ENCODE data around the gene CDH6. TPM values are rescaled to one million over a fixed set of nuclear protein-coding genes. Genes with fewer than 3 reads are reported as not detected.

Gene CDH6
- total and polyA plus RNA-seq, 2 donors (not counting 3 experiments of a cell fraction or from before 2014, with no cell fraction given), result 0.06 TPM; not detected in 1

DNA sequence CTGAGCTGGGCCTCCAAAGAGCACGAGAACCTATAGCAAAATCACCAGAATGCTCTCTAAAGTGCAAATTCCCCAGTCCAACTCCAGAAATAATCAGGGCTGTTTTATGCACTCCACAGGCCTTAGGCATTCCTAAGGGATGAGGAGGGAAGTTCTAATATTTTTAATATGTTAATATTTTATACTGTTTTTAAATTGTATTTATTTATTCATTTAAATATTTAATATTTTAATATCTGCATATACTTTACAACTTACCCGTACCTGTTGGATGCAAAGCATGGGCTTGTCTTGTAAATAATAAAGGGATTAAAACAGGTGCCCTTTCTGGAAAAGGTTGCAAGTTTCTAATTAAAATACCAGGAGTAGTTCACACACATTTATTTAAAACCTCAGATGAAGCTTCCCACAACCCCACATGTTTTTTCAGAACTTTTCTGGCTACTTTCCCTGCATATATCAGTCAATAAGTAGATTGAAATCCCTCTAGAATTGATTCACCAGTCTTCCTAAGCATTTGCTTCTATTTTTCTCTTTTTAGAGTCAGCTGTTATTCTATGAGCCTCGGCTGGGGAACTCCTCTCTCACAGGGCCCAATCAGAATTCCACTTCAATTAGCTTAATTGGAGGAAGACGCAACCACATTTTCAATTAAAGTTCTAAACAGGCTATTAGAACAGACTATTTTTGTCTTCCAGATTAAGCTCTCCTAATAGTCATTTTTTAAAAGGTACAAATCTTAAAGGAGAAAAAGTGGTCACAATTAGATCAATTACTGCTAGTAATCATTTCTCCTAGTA, 140.8 kb downstream of the CDH6 start:
- no peak for DNase-seq (ENCODE audit: low read depth, low spot score)
- Histone ChIP-seq H3K4me3 (replicated peaks in 1 of 3; ENCODE audit: insufficient read depth in 1 of 3, low read depth in 1 of 3, low read length in 3 of 3) (no peak overlapping the region), H2AFZ (ENCODE audit: low read depth, low read length) (no peak overlapping the region), H3K79me2 (ENCODE audit: control insufficient read depth, insufficient read depth, low read length) (no peaks in the 10 kb centered on the region), H3K9ac (replicated peaks; ENCODE audit: extremely low read depth, insufficient read depth, low read length) (no peak overlapping the region), H3K4me1 (ENCODE audit: control insufficient read depth, extremely low read depth, insufficient read depth, low read length) (no peaks in the 10 kb centered on the region), H3K4me2 (ENCODE audit: insufficient read depth, low read length) (no peak overlapping the region), H3K9me1 (replicated peaks; ENCODE audit: control insufficient read depth, extremely low read depth, insufficient read depth, low read length) (no peaks in the 10 kb centered on the region), H3K9me3 (replicated peaks; ENCODE audit: control insufficient read depth, insufficient read depth, low read length) (no peaks in the 10 kb centered on the region), H3K27ac (ENCODE audit: insufficient read depth, low read depth, low read length) (no peak overlapping the region), H4K20me1 (replicated peaks; ENCODE audit: control insufficient read depth, extremely low read depth, insufficient read depth, low read length) (no peaks in the 10 kb centered on the region), H3K36me3 (ENCODE audit: control insufficient read depth in 2 of 2, extremely low read depth in 1 of 2, insufficient read depth in 2 of 2, low read length in 2 of 2) (no peaks in the 10 kb centered on the region), H3K27me3 (ENCODE audit: control insufficient read depth in 2 of 2, insufficient read depth in 2 of 2, low read length in 2 of 2) (no peaks in the 10 kb centered on the region)
- dilution Hi-C loops (cut with MboI; ENCODE audit: extremely low pct_ligation_motif_present, low sequenced_read_pairs) (no loop called here), intact Hi-C loops (cut with micrococcal nuclease) (no loop called here)
- ChIA-PET POLR2A (no interaction called here), CTCF (no interaction called here)
- TF ChIP-seq, protein P1, sequence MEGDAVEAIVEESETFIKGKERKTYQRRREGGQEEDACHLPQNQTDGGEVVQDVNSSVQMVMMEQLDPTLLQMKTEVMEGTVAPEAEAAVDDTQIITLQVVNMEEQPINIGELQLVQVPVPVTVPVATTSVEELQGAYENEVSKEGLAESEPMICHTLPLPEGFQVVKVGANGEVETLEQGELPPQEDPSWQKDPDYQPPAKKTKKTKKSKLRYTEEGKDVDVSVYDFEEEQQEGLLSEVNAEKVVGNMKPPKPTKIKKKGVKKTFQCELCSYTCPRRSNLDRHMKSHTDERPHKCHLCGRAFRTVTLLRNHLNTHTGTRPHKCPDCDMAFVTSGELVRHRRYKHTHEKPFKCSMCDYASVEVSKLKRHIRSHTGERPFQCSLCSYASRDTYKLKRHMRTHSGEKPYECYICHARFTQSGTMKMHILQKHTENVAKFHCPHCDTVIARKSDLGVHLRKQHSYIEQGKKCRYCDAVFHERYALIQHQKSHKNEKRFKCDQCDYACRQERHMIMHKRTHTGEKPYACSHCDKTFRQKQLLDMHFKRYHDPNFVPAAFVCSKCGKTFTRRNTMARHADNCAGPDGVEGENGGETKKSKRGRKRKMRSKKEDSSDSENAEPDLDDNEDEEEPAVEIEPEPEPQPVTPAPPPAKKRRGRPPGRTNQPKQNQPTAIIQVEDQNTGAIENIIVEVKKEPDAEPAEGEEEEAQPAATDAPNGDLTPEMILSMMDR (IDR thresholded peaks at IDR 0.05; ENCODE audit: extremely low read depth in 1 of 2, insufficient read depth in 1 of 2, low read depth in 1 of 2, low read length in 2 of 2), result no peak
- TF ChIP-seq MYC (IDR thresholded peaks at IDR 0.05; ENCODE audit: low read depth, low read length), result no peak
- no peak for TF ChIP-seq EZH2 (IDR thresholded peaks at IDR 0.05; ENCODE audit: borderline replicate concordance, low read depth, low read length, severe bottlenecking)
- TF ChIP-seq POLR2AphosphoS5 (IDR thresholded peaks at IDR 0.05; ENCODE audit: insufficient read depth, low read depth, low read length), result no peak
- TF ChIP-seq GATA2 (IDR thresholded peaks at IDR 0.05; ENCODE audit: insufficient read depth, insufficient read length, low read depth, low read length), result no peak
- TF ChIP-seq FOS (IDR thresholded peaks at IDR 0.05; ENCODE audit: borderline replicate concordance, insufficient read depth, low read length), result no peak
- TF ChIP-seq, protein P2, sequence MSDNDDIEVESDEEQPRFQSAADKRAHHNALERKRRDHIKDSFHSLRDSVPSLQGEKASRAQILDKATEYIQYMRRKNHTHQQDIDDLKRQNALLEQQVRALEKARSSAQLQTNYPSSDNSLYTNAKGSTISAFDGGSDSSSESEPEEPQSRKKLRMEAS (IDR thresholded peaks at IDR 0.05; ENCODE audit: insufficient read depth, insufficient read length), result no peak
- BruUV-seq (replicated peaks), result no TSS peak
- FAIRE-seq, result no peak
